ENCODE results near the gene ACO2.

The ACO2 gene

DNA sequence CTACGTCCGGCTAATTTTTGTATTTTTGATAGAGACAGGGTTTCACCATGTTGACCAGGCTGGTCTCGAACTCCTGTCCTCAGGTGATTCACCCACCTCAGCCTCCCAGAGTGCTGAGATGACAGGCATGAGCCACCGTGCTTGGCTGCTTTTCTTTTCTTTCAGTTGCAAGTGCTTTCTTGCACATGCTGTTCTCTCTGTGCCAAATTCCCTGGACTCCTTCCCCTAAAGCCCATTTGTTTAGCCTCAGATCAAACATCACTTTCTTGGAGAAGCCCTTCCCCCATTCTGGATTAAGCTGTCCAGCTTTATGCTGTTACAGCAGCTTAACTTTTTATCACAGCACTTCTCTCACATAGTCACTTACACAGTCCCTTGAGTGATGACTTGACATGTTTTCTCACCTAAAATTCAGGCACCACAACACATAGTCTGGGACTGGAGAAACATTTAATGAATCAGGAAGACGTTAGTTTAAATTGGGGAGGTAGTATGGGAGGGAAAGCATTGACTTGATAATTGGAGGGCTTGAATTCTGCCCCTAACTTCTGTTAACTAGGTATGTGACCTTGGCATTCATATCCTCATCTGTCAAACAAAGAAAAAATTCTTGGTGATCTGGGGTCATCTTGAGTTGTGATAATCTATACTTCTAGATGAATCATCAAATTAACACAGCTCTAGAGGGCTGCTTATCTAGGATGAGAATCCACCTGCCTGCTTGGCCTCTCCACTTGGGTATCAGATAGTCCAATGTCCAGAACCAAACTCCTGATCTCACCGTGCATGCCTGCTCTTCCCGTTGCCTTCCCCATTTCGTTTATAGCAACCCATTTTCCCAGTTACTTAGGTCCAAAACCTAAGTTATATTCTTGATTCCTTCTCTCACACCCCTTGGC, 18.4 kb downstream of the ACO2 start:
- in situ Hi-C loops (cut with MboI; ENCODE audit: low sequenced_read_pairs): no loop called here

DNA sequence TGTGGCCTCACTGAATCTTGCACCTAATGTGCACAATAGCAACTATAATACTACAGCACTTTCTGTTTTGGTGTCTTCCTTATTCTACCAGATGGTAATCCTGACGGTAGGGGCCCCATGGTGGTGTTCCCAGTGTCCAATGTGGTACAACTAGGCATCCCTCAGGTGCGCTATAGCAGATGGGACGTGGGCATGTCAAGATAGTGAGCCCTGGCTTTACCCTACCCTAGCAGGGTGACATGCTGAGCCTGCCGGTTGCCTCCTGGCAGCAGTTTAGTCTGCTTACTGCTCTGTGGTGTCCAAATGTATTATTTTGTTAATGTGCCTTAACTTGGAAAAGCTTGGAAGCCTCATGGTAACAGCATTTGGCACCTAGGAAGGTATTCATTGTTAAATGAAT, 19.2 kb downstream of the ACO2 start:
- in situ Hi-C loops (cut with MboI; ENCODE audit: low sequenced_read_pairs): no loop called here

DNA sequence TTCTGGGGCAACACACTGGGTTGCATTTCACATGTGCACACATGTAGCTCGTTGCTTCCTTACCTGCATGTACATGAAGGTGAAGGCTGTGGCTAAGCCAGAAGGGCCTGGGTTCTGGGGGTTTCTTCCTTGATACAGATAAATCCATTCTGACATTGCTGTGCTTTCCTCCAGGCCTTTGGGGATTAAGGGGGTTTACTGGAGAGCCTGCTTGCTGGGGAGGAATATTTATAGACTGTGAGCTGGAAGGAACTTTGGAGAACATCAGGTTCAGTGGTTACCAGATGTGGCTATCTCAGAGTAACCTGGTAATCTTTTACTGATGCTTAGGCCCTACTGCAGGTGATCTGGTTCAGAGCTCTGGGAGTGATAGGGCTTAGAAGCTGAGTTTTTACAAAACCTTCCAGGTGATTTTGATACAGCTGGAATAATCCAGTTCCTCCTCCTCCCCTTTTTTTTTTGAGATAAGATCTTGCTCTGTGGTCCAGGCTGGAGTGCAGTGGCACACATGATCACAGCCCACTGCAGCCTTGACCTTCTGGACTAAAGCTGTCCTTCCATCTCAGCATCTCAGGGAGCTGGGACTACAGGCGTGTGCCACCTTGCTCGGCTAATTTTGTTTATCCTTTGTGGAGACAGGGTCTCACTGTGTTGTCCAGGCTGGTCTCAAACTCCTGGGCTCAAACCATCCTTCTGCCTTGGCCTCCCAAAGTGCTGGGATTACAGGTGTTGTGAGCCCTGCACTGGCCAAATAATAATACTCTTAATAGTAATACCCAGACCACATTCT, 19.9 kb downstream of the ACO2 start:
- in situ Hi-C loops (cut with MboI; ENCODE audit: low sequenced_read_pairs): no loop called here

DNA sequence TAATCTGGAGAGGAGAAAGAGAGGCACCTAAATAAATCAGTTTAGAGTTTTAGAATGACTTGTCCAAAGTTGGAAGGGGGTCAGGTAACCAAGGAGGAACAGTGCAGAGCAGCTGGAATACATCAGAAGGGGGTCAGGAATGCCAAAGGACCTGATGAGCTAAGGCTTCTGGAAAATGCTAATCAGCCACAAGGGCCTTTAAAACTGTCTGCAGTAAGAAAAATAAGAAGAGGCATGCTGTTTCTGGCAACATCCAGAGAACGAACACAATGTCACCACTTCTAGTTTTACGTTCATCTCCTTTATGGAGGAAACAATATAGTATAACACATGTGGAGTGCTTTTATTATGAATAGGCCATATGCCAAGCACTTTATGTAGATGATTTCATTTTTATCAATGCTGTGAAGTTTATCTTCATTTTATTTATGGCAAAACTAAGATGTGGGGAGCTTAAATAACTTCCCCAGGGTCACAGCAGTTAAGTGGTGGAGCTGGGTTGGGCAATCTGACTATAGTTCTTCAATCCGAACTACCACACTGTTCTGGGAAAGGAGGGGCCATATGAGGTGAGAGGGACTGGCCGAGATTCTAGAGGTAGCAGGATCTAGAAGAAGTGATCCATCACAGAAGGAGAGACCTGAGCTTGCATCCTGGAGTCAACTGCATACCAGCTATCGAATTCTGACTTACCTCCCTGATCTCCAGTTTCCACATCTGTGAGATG, 22.6 kb downstream of the ACO2 start:
- in situ Hi-C loops (cut with MboI; ENCODE audit: low sequenced_read_pairs): no loop called here

DNA sequence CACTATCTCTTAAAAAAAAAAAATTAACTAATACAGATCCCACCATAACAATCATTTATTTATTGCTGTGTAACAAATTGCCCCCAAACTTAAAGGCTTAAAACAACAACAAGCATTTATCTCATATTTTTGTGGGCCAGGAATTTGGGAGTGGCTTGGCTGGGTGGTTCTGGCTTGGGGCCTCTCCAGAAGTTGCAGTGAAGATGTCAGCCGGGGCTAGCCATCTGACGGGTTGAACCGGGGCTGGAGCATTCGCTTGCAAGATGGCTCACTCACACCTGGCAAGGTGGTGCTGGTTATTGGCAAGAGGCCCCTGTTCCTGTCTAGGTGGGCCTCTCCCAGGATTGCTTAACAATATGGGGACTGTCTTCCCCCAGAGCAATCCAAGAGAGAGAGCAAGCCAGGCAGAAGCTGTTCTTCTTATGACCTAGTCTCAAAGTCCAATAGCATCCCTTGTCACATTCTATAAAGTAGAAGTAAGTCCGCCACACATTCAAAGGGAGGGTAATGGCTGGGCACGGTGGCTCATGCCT, 29.5 kb downstream of the ACO2 start:
- in situ Hi-C loops (cut with MboI; ENCODE audit: low sequenced_read_pairs): no loop called here

DNA sequence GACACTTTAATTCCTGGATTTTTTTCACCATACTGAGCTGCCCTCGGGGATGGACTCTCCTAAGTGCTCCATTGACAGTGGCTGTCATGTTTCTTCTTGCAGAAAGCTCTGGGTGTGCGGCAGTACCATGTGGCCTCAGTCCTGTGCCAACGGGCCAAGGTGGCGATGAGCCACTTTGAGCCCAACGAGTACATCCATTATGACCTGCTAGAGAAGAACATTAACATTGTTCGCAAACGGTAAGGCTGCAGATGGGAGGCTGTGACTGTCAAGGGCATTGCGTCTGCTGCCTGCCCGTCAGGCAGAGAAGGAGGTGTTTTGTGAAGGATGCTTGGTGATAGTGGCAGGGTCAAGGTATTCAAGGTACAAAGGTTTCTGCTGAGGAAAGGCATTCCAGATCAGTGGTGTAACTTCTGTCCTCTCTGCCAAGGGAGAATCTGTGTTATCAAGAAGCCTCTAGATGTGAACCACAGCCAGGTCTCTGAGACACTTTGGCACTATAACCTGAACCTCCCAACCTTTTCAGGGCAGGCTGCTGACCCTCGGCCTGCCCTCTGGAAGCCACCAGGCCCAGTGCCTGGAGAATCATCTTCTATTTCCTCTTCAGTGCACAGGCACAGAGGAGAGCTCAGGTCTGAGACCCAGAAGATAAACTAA, 30.8 kb downstream of the ACO2 start:
- in situ Hi-C loops (cut with MboI; ENCODE audit: low sequenced_read_pairs): no loop called here

DNA sequence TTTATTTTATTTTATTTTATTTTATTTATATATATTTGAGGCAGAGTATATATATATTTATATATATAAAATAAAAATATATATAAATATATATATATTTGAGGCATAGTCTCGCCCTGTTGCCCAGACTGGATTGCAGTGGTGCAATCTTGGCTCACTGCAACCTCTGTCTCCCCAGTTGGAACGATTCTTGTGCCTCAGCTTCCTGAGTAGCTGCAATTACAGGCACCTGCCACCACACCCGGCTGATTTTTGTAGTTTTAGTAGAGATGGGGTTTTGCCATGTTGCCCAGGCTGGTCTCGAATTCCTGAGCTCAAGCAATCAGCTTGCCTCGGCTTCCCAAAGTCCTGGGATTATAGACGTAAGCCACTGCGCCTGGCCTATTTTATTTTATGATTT, 31.4 kb downstream of the ACO2 start:
- in situ Hi-C loops (cut with MboI; ENCODE audit: low sequenced_read_pairs): no loop called here

DNA sequence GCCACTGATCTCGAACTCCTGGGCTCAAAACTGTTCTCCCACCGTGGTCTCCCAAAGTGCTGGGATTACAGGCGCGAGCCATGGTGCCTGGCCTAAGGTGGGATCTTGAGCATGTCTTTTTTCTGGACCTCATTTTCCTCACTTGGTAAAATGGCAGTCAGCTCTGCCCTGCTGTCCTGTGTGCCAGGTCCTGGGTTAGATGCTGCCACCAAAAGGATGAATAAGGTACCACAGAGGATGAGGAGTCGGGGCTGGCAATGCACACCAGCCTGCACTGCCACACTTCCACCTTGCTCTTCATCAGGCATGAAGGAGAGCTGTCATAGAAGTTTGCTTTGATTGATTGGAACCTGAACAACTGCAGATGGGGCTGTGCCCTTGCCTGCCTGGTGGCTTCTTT, 32.3 kb downstream of the ACO2 start:
- in situ Hi-C loops (cut with MboI; ENCODE audit: low sequenced_read_pairs): no loop called here

DNA sequence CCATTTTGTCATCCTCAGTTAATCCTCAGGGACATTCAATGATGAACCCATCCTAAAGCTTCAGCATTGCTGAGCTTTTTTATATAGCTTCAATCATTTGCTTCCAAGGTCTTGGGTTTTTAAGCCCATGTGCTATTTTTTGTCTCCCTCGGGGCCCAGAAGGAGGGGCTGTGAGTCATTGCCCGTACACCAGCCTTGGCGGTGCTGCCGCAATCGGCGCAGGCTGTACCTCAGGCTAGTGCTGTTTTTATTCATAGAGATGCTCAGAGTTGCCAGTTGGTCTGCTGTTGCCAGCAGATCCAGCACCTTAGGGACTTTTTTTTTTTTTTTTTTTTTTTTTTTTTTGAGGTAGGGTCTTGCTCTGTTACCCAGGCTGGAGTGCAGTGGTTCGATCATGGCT, 35.5 kb downstream of the ACO2 start:
- in situ Hi-C loops (cut with MboI; ENCODE audit: low sequenced_read_pairs): no loop called here

DNA sequence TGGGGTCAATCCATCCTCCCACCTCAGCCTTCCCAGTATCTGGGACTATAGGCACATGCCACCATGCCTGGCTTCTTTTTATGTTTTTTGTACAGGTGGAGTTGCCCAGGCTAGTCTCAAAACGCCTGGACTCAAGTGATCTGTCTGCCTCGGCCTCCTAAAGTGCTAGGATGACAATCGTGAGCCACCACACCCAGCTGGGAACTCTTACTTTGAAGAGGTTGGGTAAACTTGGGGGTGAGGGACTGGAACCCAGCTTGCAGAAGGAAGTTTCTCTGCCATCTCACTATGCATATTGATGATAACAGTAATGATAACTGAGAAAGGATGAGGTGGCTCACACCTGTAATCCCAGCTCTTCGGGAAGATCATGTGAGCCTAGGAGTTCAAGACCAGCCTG, 35.9 kb downstream of the ACO2 start:
- in situ Hi-C loops (cut with MboI; ENCODE audit: low sequenced_read_pairs): no loop called here

DNA sequence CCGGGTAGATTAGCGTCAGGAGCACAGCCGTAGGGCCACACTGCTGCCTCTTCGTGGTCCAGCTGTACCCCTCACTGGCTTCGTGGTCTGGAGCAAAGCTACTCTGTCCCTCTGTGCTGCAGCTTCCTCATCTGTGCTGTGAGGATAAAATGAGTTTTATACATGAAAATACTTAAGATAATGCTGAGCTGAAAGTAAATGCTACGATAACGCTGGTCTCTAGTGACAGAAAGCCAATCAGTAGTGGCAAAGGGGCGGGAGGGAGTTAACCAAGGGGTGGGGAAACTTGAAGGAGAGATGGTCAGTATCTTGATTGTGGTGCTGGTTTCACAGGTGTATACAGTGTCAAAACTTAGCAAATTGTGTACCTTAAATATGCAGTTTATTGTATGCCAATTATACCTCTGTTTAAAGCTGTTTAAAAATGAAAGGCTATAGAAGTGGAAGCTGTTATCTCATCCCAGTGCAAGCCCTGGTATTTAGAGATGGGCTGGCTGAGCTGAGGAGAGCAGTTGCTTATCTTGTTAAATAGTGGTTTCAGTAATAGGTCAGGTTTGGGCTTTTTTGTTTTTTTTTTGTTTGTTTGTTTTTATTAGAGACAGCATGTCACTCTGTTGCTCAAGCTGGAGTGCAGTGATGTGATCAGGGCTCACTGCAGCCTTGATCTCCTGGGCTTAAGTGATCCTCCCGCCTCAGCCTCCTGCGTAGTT, 36.7 kb downstream of the ACO2 start:
- in situ Hi-C loops (cut with MboI; ENCODE audit: low sequenced_read_pairs): no loop called here

DNA sequence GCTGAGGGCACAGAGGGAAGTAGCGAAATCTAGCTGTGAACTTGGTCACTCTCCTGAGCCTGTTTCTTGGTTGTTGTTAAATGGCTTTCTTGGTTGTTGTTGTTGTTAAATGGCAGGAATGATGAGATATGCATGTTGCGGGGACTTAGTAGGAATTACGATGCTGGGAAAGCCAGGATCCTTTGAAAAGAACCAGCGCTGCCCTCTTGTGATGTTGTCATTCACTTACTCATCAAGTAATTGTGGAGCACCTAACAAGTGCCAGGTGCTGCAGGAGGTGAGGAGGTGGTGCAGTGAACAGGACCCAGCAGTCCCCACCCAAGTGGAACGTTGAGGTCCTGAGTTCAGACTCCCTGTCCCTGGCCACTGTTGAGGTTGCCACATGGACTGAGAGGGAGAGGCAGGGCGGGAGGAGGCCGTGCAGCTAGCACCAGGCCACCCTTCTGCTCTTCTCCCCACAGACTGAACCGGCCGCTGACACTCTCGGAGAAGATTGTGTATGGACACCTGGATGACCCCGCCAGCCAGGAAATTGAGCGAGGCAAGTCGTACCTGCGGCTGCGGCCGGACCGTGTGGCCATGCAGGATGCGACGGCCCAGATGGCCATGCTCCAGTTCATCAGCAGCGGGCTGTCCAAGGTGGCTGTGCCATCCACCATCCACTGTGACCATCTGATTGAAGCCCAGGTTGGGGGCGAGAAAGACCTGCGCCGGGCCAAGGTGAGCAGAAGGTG, 38.6 kb downstream of the ACO2 start:
- in situ Hi-C loops (cut with MboI; ENCODE audit: low sequenced_read_pairs): no loop called here

DNA sequence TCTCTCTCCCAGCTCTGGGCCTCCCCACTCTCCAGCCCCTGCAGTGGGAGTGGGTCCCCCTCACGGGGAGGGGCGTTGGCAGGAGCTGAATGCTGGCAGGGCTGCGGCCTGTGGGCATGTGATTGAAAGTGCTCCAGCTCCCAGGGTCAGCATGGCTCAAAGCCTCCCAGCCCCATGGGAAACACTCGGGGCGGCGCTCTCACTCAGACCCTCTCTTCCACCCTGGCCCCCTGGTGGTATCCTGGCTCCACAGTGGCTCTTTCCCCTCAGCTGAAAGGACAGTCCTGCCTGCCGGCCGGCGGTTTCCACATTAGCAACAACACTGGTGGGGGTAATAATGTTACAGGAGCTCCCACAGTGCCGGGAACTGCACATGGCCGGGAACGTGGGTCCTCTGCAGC, 39.9 kb downstream of the ACO2 start:
- in situ Hi-C loops (cut with MboI; ENCODE audit: low sequenced_read_pairs): no loop called here

DNA sequence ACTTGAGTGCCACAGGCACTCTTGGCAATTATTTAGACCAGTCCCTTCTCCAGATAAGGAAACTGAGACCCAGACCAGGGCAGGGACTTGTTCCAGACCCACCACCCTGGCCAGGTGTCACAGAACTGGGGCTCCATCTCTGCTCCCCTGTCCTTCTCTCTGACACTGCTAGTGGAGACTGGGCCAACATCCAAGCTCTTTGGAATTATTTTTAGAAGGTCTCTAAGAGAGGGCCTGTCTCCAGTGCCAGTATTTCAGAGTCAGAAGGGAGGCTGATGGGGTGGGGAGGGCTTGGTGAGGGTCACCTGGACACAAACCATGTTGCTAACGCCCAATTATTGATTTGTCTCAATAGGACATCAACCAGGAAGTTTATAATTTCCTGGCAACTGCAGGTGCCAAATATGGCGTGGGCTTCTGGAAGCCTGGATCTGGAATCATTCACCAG, 42.6 kb downstream of the ACO2 start:
- in situ Hi-C loops (cut with MboI; ENCODE audit: low sequenced_read_pairs): no loop called here

DNA sequence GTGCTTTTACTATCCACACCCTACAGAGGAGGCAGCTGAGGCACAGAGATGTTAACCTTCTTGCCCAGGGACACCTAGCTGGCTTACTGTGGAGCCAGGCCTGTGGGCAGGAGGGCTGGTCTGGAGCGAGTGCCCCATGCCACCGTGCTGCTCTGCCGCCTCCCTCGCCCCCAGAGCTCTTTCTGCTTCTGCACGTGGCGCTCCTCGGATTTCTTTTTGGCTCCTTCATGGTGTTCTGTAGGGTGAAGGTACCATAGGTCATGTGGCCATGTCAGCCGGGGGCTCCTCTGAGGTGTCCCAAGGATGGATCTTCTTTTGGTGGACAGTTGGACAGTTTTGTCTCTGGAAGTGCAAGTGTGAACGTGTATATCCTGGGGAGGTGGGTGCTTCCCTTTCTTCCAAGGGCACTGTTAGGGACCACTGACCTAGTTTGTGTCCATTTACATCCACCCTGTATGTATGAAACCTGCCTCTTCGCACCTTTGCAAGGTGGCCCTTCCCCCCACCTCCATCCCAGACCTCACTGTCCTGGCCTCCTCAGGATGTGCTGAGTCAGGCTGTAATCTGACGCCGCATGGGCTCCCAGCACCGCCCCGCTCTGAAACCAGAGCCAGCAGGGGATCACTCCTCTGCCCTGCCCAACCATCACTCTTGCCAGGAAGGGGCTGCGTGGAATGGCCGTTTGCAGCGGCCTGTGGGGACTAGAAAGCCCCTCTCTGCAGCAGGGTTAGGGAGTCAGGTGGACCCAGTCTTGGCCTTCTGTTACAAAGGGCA, 43.7 kb downstream of the ACO2 start:
- in situ Hi-C loops (cut with MboI; ENCODE audit: low sequenced_read_pairs): no loop called here

DNA sequence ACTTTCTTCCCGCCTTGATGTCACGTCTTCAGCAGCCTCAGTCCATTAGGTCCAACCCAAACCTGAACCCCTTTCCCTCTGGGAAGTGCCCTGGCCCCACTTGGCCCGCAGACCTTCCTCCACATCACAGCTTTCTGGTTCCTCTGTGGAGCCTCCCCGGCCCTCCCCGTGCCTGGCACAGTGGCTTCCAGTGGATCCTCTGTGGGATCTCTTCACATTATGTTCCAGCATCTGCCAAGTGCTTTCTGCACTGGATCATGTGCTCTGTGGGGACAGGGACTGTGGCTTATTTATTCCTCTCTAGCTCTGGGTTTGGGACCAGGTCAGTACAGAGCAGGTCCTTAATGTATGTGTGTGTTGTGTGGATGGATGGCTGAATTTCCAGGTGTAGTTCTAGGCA, 44.5 kb downstream of the ACO2 start:
- in situ Hi-C loops (cut with MboI; ENCODE audit: low sequenced_read_pairs): no loop called here

DNA sequence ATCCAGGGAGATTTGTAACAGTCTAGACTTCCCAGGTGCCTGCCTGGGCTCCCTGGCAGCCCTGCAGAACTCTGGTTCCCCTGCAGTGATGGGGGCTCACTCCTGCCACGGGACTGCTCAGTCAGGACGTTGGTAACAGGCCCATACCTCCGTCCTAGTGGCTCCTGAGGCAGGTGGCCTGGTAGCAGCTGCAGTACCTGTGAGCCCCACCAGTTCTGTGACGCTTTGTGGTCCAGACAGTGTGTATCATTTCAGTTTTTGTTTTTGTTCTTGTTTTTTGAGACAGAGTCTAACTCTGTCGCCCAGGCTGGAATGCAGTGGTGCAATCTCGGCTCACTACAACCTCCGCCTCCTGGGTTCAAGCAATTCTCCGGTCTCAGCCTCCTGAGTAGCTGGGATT, 47.5 kb downstream of the ACO2 start:
- in situ Hi-C loops (cut with MboI; ENCODE audit: low sequenced_read_pairs): no loop called here

DNA sequence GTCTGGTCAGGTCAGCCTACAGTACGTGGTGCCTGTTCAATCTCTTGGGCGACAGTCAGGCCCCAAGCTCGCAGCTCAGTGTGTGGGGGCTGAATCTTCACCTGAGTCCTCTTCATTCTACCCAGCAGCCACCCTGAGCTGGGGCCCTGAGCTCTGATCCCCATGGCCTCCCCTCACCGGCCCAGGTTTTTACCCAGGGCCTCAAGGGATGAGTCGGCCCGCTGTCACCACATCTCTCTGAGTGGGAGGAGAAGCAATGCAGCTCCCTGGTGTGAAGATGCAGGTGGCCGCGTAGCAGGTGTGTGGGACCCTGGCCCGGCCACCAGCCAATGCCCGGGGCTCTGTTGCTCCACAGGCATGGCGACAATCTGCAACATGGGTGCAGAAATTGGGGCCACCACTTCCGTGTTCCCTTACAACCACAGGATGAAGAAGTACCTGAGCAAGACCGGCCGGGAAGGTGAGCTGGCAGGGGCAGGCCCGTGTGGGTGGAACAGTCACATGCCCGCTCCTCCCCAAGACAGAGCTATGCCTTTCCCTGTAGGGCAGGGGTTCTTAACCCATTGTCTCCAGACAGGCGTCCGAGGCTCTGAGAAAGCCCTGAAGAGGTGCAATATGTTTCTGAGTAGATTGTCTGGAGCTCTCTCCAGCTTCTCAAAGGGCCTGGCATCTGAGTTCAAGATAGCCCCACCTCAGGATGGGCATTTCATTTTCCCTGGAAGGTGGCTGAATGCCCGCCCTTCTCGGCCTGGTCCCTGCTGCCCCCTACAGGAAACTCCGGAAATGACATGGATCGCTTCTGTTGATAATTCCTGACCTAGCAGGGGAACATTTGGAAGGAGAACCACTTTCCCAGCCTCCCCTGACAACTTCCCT, 48.5 kb downstream of the ACO2 start:
- in situ Hi-C loops (cut with MboI; ENCODE audit: low sequenced_read_pairs): no loop called here
